Neuronal stem cell (in vitro differentiated cells): Measurements from ENCODE around the gene FARS2.

ENCODE experiments used
- DNase-seq: peaks from one replicate; pipeline ENCODE4 v3.0.0-alpha.2; 2013; ENCODE audit warnings: low spot score
- H2AFZ ChIP-seq: one replicate; pipeline ENCODE4 v1.6.1; 2013; ENCODE audit warnings: mild to moderate bottlenecking, low read length, inconsistent platforms
- H2AK5ac ChIP-seq: 2 replicates; pipeline ENCODE4 v1.6.1; 2013; ENCODE audit warnings: low read depth, mild to moderate bottlenecking, inconsistent platforms, low read length, moderate library complexity, mixed read lengths
- H2BK120ac ChIP-seq: 2 replicates; pipeline ENCODE4 v1.6.1; 2013; ENCODE audit warnings: low read depth, mild to moderate bottlenecking, inconsistent platforms, low read length, moderate library complexity, mixed read lengths
- H2BK12ac ChIP-seq: one replicate; pipeline ENCODE4 v1.6.1; 2013; ENCODE audit warnings: low read length, inconsistent platforms
- H2BK15ac ChIP-seq: 2 replicates; pipeline ENCODE4 v1.6.1; 2013; ENCODE audit warnings: mild to moderate bottlenecking, low read length, inconsistent platforms, mixed read lengths
- H2BK5ac ChIP-seq: one replicate; pipeline ENCODE4 v1.6.1; 2013; ENCODE audit warnings: inconsistent platforms, mild to moderate bottlenecking, low read length, moderate library complexity
- H3K14ac ChIP-seq: one replicate; pipeline ENCODE4 v1.6.1; 2013; ENCODE audit warnings: low read length, inconsistent platforms
- H3K18ac ChIP-seq: 2 replicates; pipeline ENCODE4 v1.6.1; 2013; ENCODE audit warnings: low read length, inconsistent platforms
- H3K23ac ChIP-seq: 2 replicates; pipeline ENCODE4 v1.6.1; 2013; ENCODE audit warnings: low read depth, mild to moderate bottlenecking, mixed read lengths, low read length, inconsistent platforms; ENCODE audit not compliant: poor library complexity
- H3K27ac ChIP-seq: replicated peaks from 3 replicates; pipeline ENCODE4 v1.5.1; 2013; ENCODE audit warnings: low read length, inconsistent platforms
- H3K27me3 ChIP-seq, 3 experiments: 2 replicates each; pipeline ENCODE4 v1.6.1; 2013; ENCODE audit warnings: low read length in 3 of 3, mild to moderate bottlenecking in 2 of 3, inconsistent platforms in 1 of 3, low read depth in 1 of 3, mixed read lengths in 1 of 3, moderate library complexity in 1 of 3; ENCODE audit not compliant: control insufficient read depth in 3 of 3, insufficient read depth in 3 of 3
- H3K36me3 ChIP-seq, 2 donors: replicated peaks in 1 of 2; 2 replicates each; pipeline ENCODE4 v1.6.1; 2013; ENCODE audit warnings: low read length in 2 of 2; ENCODE audit not compliant: control insufficient read depth in 2 of 2, insufficient read depth in 2 of 2
- H3K4ac ChIP-seq: 2 replicates; pipeline ENCODE4 v1.6.1; 2013; ENCODE audit warnings: inconsistent platforms, mild to moderate bottlenecking, low read length, moderate library complexity
- H3K4me1 ChIP-seq, 2 donors: 1 replicate in 1 of 2; 2 replicates in 1 of 2; pipeline ENCODE4 v1.6.1; 2013; ENCODE audit warnings: low read length in 2 of 2, low read depth in 1 of 2; ENCODE audit not compliant: control insufficient read depth in 2 of 2, insufficient read depth in 1 of 2
- H3K4me2 ChIP-seq: one replicate; pipeline ENCODE4 v1.6.1; 2013; ENCODE audit warnings: mild to moderate bottlenecking, low read length, inconsistent platforms; ENCODE audit not compliant: insufficient read depth, poor library complexity, severe bottlenecking
- H3K4me3 ChIP-seq, 2 donors: 2 replicates each; pipeline ENCODE4 v1.5.1; 2013; ENCODE audit warnings: low read length in 2 of 2, mild to moderate bottlenecking in 2 of 2, inconsistent platforms in 1 of 2, moderate library complexity in 1 of 2
- H3K79me1 ChIP-seq: one replicate; pipeline ENCODE4 v1.6.1; 2013; ENCODE audit warnings: low read depth, mild to moderate bottlenecking, inconsistent platforms, low read length, moderate library complexity
- H3K9ac ChIP-seq: one replicate; pipeline ENCODE4 v1.6.1; 2013; ENCODE audit warnings: mild to moderate bottlenecking, low read depth, low read length, inconsistent platforms; ENCODE audit not compliant: poor library complexity
- H3K9me3 ChIP-seq, 2 donors: replicated peaks in 1 of 2; 2 replicates each; pipeline versions ENCODE3 to v1.6.1; 2013; ENCODE audit warnings: low read length in 2 of 2, mild to moderate bottlenecking in 2 of 2, inconsistent platforms in 1 of 2, low read depth in 1 of 2, mixed read lengths in 1 of 2, moderate library complexity in 1 of 2; ENCODE audit not compliant: control insufficient read depth in 2 of 2, insufficient read depth in 1 of 2
- H4K8ac ChIP-seq: one replicate; pipeline ENCODE4 v1.6.1; 2013; ENCODE audit warnings: low read depth, mild to moderate bottlenecking, inconsistent platforms, low read length, moderate library complexity
- H4K91ac ChIP-seq: one replicate; pipeline ENCODE4 v1.6.1; 2013; ENCODE audit warnings: low read length, low read depth, mild to moderate bottlenecking, inconsistent platforms; ENCODE audit not compliant: poor library complexity
- WGBS, 2 donors: extraction: QIAGEN DNeasy Blood & Tissue Kit; methylation state at CpG; one replicate each; pipeline ENCODE4 v1.1.7; 2013; ENCODE audit warnings: missing lambda C conversion rate in 2 of 2, mixed read lengths in 1 of 2; ENCODE audit not compliant: insufficient read length in 2 of 2, insufficient replicate concordance in 1 of 2; ENCODE audit errors: extremely low coverage in 2 of 2; 5-methylcytosine and 5-hydroxymethylcytosine counted together

FARS2 gene

DNA sequence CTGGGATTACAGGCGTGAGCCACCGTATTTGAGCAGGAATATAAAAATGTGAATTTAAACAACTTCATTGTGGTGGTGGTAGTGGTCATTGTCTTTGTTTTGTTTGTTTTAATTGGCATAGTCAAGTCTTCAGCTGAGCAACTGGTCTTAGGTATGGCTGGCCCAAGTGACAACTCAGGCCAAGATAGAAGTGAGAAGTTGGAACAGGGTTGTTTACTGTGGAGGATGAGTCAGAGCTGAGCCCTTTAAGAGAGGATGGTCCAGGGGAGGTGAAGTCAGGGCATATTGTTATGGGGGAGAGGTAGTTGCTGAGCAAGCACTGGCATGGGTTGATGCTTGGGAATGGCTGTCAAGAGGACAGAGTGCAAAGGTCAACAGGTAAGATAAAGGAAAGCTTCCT lies 308.2 kb downstream of the FARS2 start:
- no peak overlapping the region for H2AK5ac ChIP-seq
- H3K14ac ChIP-seq: no peak overlapping the region
- no peak overlapping the region for H3K18ac ChIP-seq
- no peaks in the 10 kb centered on the region for H3K79me1 ChIP-seq
- H2BK15ac ChIP-seq: no peak overlapping the region
- no peak overlapping the region for H4K91ac ChIP-seq
- no peaks in the 10 kb centered on the region for H3K27me3 ChIP-seq
- WGBS, 2 donors: no CpG with 5 or more reads among the region's 2 CpGs
- H2BK12ac ChIP-seq: no peak overlapping the region
- no peak overlapping the region for H3K9ac ChIP-seq
- no peak overlapping the region for H4K8ac ChIP-seq
- no peak overlapping the region for H3K4me3 ChIP-seq
- no peaks in the 10 kb centered on the region for H3K36me3 ChIP-seq
- no peak overlapping the region for H2BK5ac ChIP-seq
- DNase-seq: no peak
- no peak overlapping the region for H3K4me2 ChIP-seq
- peaks cover 0 to 2% of the 10 kb centered on the region in 2 donors for H3K9me3 ChIP-seq
- no peak overlapping the region for H2BK120ac ChIP-seq
- H3K4ac ChIP-seq: no peak overlapping the region
- H3K4me1 ChIP-seq: no peaks in the 10 kb centered on the region
- no peak overlapping the region for H3K23ac ChIP-seq
- H3K27ac ChIP-seq: no peak overlapping the region
- no peak overlapping the region for H2AFZ ChIP-seq

DNA sequence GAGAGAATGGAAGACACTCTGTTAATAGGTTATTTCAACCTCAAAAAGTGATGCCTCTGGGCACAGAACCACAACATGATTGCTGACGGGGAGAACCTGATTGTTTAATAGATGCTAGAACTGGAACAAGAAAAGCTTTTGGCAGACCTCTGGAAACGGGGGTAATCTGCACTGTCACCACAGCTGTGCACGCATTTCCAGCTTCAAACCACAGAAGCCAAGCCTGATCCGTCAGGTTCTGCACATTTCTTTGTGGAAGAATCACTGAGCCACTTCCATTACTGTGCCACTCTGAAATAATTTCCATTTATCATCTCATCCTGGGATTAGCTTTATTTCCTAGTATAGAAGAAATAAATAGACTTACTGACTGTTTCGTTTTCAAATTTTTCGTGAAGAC lies 309.3 kb downstream of the FARS2 start:
- Histone ChIP-seq H3K36me3 (no peaks in the 10 kb centered on the region), H2BK5ac (no peak overlapping the region), H2BK12ac (no peak overlapping the region), H3K4me1 (no peaks in the 10 kb centered on the region), H2BK15ac (no peak overlapping the region), H3K27me3 (no peaks in the 10 kb centered on the region), H2AFZ (no peak overlapping the region), H3K14ac (no peak overlapping the region), H2AK5ac (no peak overlapping the region), H3K4ac (no peak overlapping the region), H3K23ac (no peak overlapping the region), H3K27ac (no peak overlapping the region), H3K4me2 (no peak overlapping the region), H3K4me3 (no peak overlapping the region), H3K79me1 (no peaks in the 10 kb centered on the region), H3K18ac (no peak overlapping the region), H4K91ac (no peak overlapping the region), H3K9me3 (peaks cover 0 to 9% of the 10 kb centered on the region in 2 donors), H2BK120ac (no peak overlapping the region), H3K9ac (no peak overlapping the region), H4K8ac (no peak overlapping the region)
- no CpG with 5 or more reads among the region's 6 CpGs for WGBS, 2 donors
- no peak for DNase-seq

DNA sequence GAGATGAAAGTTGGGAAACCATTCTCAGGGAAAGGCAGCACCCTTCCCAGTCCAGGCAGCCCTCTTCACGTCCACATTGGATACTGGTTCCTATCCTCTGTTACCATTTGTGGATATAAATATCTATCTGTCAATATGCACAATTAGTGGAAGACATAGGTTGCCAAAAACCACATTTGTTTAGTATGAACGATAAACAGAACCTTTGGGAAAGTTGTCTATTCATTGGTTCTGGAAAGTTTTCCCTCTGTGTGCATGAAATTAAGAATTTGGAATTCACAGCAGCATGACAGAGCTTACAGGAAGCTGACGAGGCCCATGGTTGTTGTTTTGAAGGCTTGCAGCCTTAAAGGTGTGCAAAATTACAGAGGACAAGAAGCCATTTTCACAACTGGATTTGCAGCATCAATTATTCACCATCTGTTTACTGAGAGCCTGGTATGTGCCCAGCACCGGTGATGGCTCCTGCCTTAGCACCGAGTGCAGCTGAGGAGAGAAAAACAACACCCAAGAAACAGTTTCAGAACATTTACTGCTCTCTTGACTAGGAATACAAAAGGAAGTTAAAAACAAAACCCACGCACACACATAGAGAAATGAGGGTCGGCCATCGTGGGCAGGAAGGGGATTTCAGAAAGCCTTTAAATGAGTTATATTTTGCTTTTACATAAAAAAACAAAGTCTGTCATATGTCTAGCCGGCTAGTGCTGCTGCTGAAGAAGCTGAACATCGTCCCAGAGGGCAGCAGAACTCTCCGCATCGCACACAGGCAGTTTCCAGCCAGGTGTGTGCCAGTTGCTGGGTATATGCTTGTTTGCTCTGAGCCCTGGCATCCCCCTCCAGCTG lies 319.6 kb downstream of the FARS2 start:
- H3K4me2 ChIP-seq: no peak overlapping the region
- H3K14ac ChIP-seq: no peak overlapping the region
- H3K9ac ChIP-seq: no peak overlapping the region
- H4K8ac ChIP-seq: no peak overlapping the region
- no peak overlapping the region for H3K4ac ChIP-seq
- no peak for DNase-seq
- H2BK120ac ChIP-seq: no peak overlapping the region
- no peak overlapping the region for H3K18ac ChIP-seq
- H2BK15ac ChIP-seq: no peak overlapping the region
- H3K36me3 ChIP-seq: no peaks in the 10 kb centered on the region
- H3K4me3 ChIP-seq: no peak overlapping the region
- no peak overlapping the region for H2BK12ac ChIP-seq
- no peak overlapping the region for H2AK5ac ChIP-seq
- no peak overlapping the region for H4K91ac ChIP-seq
- H3K79me1 ChIP-seq: no peaks in the 10 kb centered on the region
- H3K23ac ChIP-seq: no peak overlapping the region
- no peak overlapping the region for H3K27ac ChIP-seq
- H2BK5ac ChIP-seq: no peak overlapping the region
- H3K9me3 ChIP-seq: peaks cover 1 to 6% of the 10 kb centered on the region in 2 donors
- no CpG with 5 or more reads among the region's 12 CpGs for WGBS, 2 donors
- no peaks in the 10 kb centered on the region for H3K27me3 ChIP-seq
- H2AFZ ChIP-seq: no peak overlapping the region
- no peaks in the 10 kb centered on the region for H3K4me1 ChIP-seq

DNA sequence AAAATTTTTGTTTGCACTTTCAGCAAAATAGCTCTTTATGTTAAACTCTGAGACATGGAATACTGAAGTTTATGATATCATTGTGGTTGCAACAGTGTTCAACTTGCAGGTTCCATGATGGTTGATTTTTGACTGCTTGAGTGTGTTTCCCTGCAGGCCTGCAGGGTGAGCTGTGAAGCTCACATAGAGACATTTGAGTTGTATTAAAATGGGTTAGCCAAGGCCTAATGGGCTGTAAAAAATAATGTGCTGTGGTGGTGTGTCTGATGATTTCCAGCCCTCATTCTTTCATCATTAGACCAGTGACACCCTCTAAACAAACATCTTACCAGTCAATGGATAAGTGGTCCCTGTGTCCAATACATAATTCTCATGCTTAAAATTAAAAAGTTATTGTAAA lies 321.4 kb downstream of the FARS2 start:
- no peak overlapping the region for H2BK5ac ChIP-seq
- H3K36me3 ChIP-seq: no peaks in the 10 kb centered on the region
- H3K23ac ChIP-seq: no peak overlapping the region
- H3K4ac ChIP-seq: no peak overlapping the region
- no peak overlapping the region for H2BK120ac ChIP-seq
- H2BK12ac ChIP-seq: no peak overlapping the region
- no peak overlapping the region for H3K4me2 ChIP-seq
- no peak overlapping the region for H3K4me3 ChIP-seq
- H2AK5ac ChIP-seq: no peak overlapping the region
- no peak overlapping the region for H4K8ac ChIP-seq
- H2AFZ ChIP-seq: no peak overlapping the region
- peaks cover 0 to 7% of the 10 kb centered on the region in 2 donors for H3K9me3 ChIP-seq
- H3K79me1 ChIP-seq: no peaks in the 10 kb centered on the region
- no peak overlapping the region for H4K91ac ChIP-seq
- H3K4me1 ChIP-seq: no peaks in the 10 kb centered on the region
- DNase-seq: no peak
- no peak overlapping the region for H3K18ac ChIP-seq
- H3K27ac ChIP-seq: no peak overlapping the region
- no peaks in the 10 kb centered on the region for H3K27me3 ChIP-seq
- no peak overlapping the region for H3K14ac ChIP-seq
- no peak overlapping the region for H3K9ac ChIP-seq
- H2BK15ac ChIP-seq: no peak overlapping the region
